MCF 10A (cell line): ENCODE results near the gene FHOD1. TPM values are rescaled to one million over a fixed set of nuclear protein-coding genes. Genes with fewer than 3 reads are reported as not detected.

Source experiments
- BruUV-seq: library from RNA; stranded (reverse); fragments of 400-500 nt; replicated peaks from 2 replicates; lab custom pipeline; 2021; lab: Mats Ljungman, UMichigan
- CTCF ChIA-PET: fragments of 300-600 bp; sonication (Branson Sonifier 250); formaldehyde crosslinking; extraction: SDS; loops from one replicate; lab custom pipeline; 2021; ENCODE audit warnings: antibody characterized with exemption, inconsistent platforms; lab: Yijun Ruan, JAX
- POLR2A ChIA-PET: fragments of 300-600, 350-650 bp; sonication (Branson Sonifier 250); formaldehyde crosslinking; extraction: SDS; loops from one replicate; lab custom pipeline; 2020; ENCODE audit warnings: antibody characterized with exemption, inconsistent platforms; lab: Yijun Ruan, JAX
- DNase-seq: peaks from one replicate; pipeline ENCODE4 v3.0.0-alpha.2; 2018; ENCODE audit not compliant: unreplicated experiment
- H3K27ac Mint-ChIP-seq: one replicate; pipeline ENCODE4 v1.8.0; 2022; ENCODE audit warnings: mild to moderate bottlenecking, low read depth, mixed read lengths; ENCODE audit not compliant: unreplicated experiment
- H3K27me3 Mint-ChIP-seq: one replicate; pipeline ENCODE4 v1.8.0; 2022; ENCODE audit warnings: mixed read lengths; ENCODE audit not compliant: insufficient read depth, unreplicated experiment
- H3K36me3 Mint-ChIP-seq: one replicate; pipeline ENCODE4 v1.8.0; 2022; ENCODE audit warnings: mild to moderate bottlenecking, moderate library complexity, mixed read lengths; ENCODE audit not compliant: insufficient read depth, unreplicated experiment
- H3K4me1 Mint-ChIP-seq: one replicate; pipeline ENCODE4 v1.8.0; 2022; ENCODE audit warnings: mixed read lengths; ENCODE audit not compliant: insufficient read depth, unreplicated experiment
- H3K4me3 Mint-ChIP-seq: one replicate; pipeline ENCODE4 v1.8.0; 2022; ENCODE audit warnings: mild to moderate bottlenecking, moderate library complexity, mixed read lengths; ENCODE audit not compliant: unreplicated experiment
- H3K9me3 Mint-ChIP-seq: one replicate; pipeline ENCODE4 v1.8.0; 2022; ENCODE audit warnings: mixed read lengths; ENCODE audit not compliant: unreplicated experiment
- intact Hi-C: fragments of 100-400 bp; cut with micrococcal nuclease; formaldehyde crosslinking; loops from 2 replicates; pipeline ENCODE4 v1.14.1; 2022
- total RNA-seq: library from RNA; stranded (reverse); gene quantifications from 2 replicates; pipeline ENCODE4 v1.2.3, GENCODE V29; 2022
- TF ChIP-seq, protein P1 (sequence below): fragments of 200-600 bp; IDR thresholded peaks from one replicate; pipeline ENCODE4 v1.8.0; 2022; ENCODE audit warnings: antibody characterized with exemption, mild to moderate bottlenecking; ENCODE audit not compliant: unreplicated experiment

FHOD1 gene
- total RNA-seq, 1 experiment from 2014 or later: 14.7 TPM

- peaks cover 34% of the 10 kb centered on the region for H3K4me1 Mint-ChIP-seq
- POLR2A ChIA-PET: interaction anchor here (0.7 to 1.3 kb wide), 3 partner anchors 9 to 14 kb away, joined by 4 to 5 read pairs (median 5); partner anchors contain the start of gene TMEM208
Measured at GRCh38 chr16:67241008-67241900, 6.0 kb downstream of the FHOD1 start.

GRCh38 chr16:67240506-67240905 lies 6.8 kb downstream of the FHOD1 start:
- no peak overlapping the region for H3K4me3 Mint-ChIP-seq
- no peaks in the 10 kb centered on the region for H3K27me3 Mint-ChIP-seq
- intact Hi-C loops: no loop called here
- peaks cover 17% of the 10 kb centered on the region for H3K36me3 Mint-ChIP-seq
- H3K4me1 Mint-ChIP-seq: peaks cover 38% of the 10 kb centered on the region
- TF ChIP-seq, protein P1, sequence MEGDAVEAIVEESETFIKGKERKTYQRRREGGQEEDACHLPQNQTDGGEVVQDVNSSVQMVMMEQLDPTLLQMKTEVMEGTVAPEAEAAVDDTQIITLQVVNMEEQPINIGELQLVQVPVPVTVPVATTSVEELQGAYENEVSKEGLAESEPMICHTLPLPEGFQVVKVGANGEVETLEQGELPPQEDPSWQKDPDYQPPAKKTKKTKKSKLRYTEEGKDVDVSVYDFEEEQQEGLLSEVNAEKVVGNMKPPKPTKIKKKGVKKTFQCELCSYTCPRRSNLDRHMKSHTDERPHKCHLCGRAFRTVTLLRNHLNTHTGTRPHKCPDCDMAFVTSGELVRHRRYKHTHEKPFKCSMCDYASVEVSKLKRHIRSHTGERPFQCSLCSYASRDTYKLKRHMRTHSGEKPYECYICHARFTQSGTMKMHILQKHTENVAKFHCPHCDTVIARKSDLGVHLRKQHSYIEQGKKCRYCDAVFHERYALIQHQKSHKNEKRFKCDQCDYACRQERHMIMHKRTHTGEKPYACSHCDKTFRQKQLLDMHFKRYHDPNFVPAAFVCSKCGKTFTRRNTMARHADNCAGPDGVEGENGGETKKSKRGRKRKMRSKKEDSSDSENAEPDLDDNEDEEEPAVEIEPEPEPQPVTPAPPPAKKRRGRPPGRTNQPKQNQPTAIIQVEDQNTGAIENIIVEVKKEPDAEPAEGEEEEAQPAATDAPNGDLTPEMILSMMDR: no peak
- no TSS peak for BruUV-seq
- peak overlapping the region; percentile 84 for H3K27ac Mint-ChIP-seq
- ChIA-PET POLR2A (interaction anchor here (1.1 to 1.3 kb wide), 2 partner anchors 8 to 32 kb away, joined by 5 to 6 read pairs; no protein-coding TSS in a partner anchor), CTCF (interaction anchor here (1.0 kb wide), 1 partner anchor 65 kb away, joined by 4 read pairs; no protein-coding TSS in a partner anchor)
- DNase-seq: peak; percentile 26
- no peaks in the 10 kb centered on the region for H3K9me3 Mint-ChIP-seq

More at GRCh38 chr16:67241008-67241900, 6.0 kb downstream of the FHOD1 start:
- Mint-ChIP-seq H3K27ac (peak overlapping the region; percentile 84), H3K9me3 (no peaks in the 10 kb centered on the region), H3K36me3 (peaks cover 10% of the 10 kb centered on the region), H3K27me3 (no peaks in the 10 kb centered on the region), H3K4me3 (no peak overlapping the region)
- intact Hi-C loops: no loop called here
- TF ChIP-seq, protein P1: no peak
- DNase-seq: peak; percentile 79
- CTCF ChIA-PET: interaction anchor here (0.6 to 1.2 kb wide), 6 partner anchors 13 to 242 kb away, joined by 3 to 4 read pairs (median 4); no protein-coding TSS in a partner anchor
- BruUV-seq: no TSS peak

DNA sequence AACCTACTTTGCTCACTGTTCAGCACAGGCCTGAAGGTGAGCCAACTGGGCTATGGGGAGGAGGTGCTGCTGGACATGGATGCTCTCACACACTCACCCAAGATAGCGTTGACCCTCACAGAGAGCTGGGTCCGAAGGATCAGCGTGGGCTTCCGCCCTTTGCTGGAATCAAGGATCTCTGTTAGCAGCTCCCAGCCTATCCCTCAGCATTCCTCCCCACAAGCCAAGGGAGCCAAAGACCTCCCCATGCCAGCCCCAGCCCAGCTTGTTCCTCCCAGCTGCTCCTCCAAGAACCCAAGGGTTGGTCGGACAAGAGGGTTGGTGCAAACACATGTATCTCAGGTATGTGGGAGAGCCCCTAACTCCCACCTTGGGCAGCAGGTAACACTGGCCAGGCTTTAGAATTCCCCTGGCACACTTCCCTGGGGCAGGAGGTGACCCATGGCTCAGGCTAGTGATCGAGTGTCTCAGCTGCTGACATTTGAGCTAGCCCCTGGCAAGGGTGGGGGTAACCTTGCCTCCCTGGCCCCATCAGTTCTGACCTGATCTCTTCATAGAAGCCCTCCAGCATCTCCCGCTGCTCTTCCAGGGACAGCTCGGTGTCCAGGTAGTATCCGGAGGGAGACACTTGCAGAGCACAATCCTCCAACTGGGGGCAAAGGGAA lies 8.3 kb downstream of the FHOD1 start:
- Mint-ChIP-seq H3K36me3 (peaks cover 32% of the 10 kb centered on the region), H3K27ac (no peak overlapping the region), H3K4me3 (no peak overlapping the region), H3K27me3 (no peaks in the 10 kb centered on the region), H3K4me1 (peaks cover 23% of the 10 kb centered on the region), H3K9me3 (no peaks in the 10 kb centered on the region)
- CTCF ChIA-PET: interaction anchor here (0.6 to 1.5 kb wide), 4 partner anchors 11 to 138 kb away, joined by 3 to 6 read pairs (median 3); no protein-coding TSS in a partner anchor
- TF ChIP-seq, protein P1: no peak
- no TSS peak for BruUV-seq
- intact Hi-C loops: no loop called here
- POLR2A ChIA-PET: interaction anchor here (0.7 to 4.2 kb wide), 5 partner anchors 8 to 40 kb away, joined by 3 to 22 read pairs (median 5); partner anchors contain the start of genes ELMO3, FHOD1 and TMEM208
- no peak for DNase-seq
